GM18499 (cell line): Measurements from ENCODE around the gene MALRD1.

Source experiments
- ATAC-seq: cut with Tn5 transposase; IDR thresholded peaks from one replicate; pipeline ENCODE4 v1.9.1; 2021; ENCODE audit warnings: moderate number of reproducible peaks; ENCODE audit not compliant: insufficient read depth, unreplicated experiment

MALRD1 gene

GRCh38 chr10:19098803-19099202, 50.2 kb downstream of the MALRD1 start:
- ATAC-seq: no peak

GRCh38 chr10:19107406-19107805, 58.8 kb downstream of the MALRD1 start:
- ATAC-seq: no peak

- ATAC-seq: no peak
Observed at GRCh38 chr10:19111501-19112267, 63.1 kb downstream of the MALRD1 start.

GRCh38 chr10:19117438-19117837, 68.8 kb downstream of the MALRD1 start:
- ATAC-seq: no peak

GRCh38 chr10:19119191-19119590, 70.6 kb downstream of the MALRD1 start:
- ATAC-seq: no peak

GRCh38 chr10:19120381-19120908, 71.8 kb downstream of the MALRD1 start:
- ATAC-seq: no peak

GRCh38 chr10:19133992-19134391, 85.4 kb downstream of the MALRD1 start:
- ATAC-seq: no peak

- no peak for ATAC-seq
Observed at GRCh38 chr10:19142967-19143366, 94.4 kb downstream of the MALRD1 start.

- no peak for ATAC-seq
Observed at GRCh38 chr10:19144206-19144605, 95.6 kb downstream of the MALRD1 start.

- ATAC-seq: no peak
Observed at GRCh38 chr10:19154375-19154774, 105.8 kb downstream of the MALRD1 start.

- no peak for ATAC-seq
Observed at GRCh38 chr10:19158358-19158757, 109.8 kb downstream of the MALRD1 start.

- no peak for ATAC-seq
Observed at GRCh38 chr10:19158870-19159269, 110.3 kb downstream of the MALRD1 start.

GRCh38 chr10:19164461-19164860, 115.9 kb downstream of the MALRD1 start:
- no peak for ATAC-seq

- ATAC-seq: no peak
Observed at GRCh38 chr10:19168584-19168983, 120.0 kb downstream of the MALRD1 start.

- ATAC-seq: no peak
Observed at GRCh38 chr10:19169041-19169440, 120.4 kb downstream of the MALRD1 start.

- ATAC-seq: no peak
Observed at GRCh38 chr10:19169684-19170083, 121.1 kb downstream of the MALRD1 start.

- no peak for ATAC-seq
Observed at GRCh38 chr10:19178675-19179074, 130.1 kb downstream of the MALRD1 start.

GRCh38 chr10:19184891-19185290, 136.3 kb downstream of the MALRD1 start:
- no peak for ATAC-seq

GRCh38 chr10:19194866-19195265, 146.3 kb downstream of the MALRD1 start:
- ATAC-seq: no peak

GRCh38 chr10:19195698-19196097, 147.1 kb downstream of the MALRD1 start:
- no peak for ATAC-seq

- no peak for ATAC-seq
Observed at GRCh38 chr10:19200211-19200610, 151.6 kb downstream of the MALRD1 start.

GRCh38 chr10:19204246-19204917, 155.8 kb downstream of the MALRD1 start:
- no peak for ATAC-seq
